Stimulated activated CD4-positive, alpha-beta T cell treated with anti-CD3 and anti-CD28 coated beads, Interleukin-1b, Interleukin-23, amount 100 ng/mL, for 24 hours (primary cell): ENCODE results near the gene SMURF1.

ENCODE experiments used
- DNase-seq, 4 experiments: peaks; one replicate each; pipeline ENCODE4 v3.0.0-alpha.2; 2020; ENCODE audit warnings: low read depth in 4 of 4, low spot score in 1 of 4

The SMURF1 gene

DNA sequence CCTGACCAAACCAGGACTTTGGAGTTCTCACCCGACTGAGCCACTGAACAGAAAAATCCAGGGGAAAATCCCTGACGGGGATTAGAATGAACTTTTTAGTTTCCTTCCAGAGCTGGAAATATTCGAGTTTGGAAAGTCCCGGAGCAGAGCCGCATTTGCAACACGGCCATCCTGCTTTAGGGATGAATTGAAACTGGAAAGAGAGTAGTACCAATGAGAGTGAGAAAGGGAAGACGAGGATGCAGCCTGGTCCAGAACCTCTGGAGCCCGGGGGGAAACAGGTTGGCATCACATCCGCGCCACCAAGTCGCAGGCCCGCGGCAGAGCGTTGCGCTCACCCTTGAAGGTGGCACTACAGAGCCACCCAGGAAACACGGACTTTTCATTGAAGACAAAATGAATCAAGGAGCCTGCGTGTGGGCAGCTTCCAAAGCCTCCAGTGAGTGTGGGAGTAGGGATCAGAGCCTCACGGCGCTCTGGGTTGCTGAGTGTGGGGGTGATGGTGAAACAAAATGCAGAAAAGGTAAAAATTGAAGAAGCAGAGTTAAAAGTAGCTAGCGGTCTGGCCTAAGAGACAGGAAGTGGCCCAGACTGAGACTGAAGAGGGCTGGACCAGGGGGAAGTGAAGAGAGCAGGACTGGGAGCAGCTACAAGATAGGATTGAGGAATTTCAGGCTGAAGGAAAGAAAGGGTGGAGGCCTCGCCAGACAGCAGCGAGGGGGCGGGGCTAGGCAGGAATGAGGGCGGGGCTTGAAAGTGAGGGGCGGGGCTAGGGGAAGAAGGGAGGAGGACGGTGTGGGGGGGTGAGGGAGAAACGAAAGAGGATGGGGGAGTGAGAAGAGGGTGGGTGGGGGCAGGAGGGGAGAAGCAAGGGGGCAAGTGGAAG lies 1.8 kb downstream of the SMURF1 start:
- peak; percentile 25 to 57 (median 42) for DNase-seq

DNA sequence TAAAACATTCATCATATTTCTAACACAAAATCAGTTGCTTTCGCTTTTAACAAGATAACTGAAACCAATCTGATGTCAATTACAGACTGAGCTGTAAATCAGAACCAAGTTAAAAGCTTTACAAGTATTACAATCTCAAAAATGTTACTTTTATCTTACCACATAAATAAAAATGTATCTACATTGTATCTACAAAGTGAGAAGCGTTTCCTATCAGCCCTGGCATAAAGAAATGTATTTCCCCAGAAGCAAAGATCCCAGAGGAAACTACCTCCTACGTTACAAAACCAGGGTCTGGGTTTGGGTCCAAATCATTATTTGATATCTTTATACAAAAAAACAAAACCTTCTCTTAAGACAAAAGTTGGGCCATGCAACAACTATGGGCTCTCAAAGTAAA lies 2.6 kb downstream of the SMURF1 start:
- DNase-seq = no peak

DNA sequence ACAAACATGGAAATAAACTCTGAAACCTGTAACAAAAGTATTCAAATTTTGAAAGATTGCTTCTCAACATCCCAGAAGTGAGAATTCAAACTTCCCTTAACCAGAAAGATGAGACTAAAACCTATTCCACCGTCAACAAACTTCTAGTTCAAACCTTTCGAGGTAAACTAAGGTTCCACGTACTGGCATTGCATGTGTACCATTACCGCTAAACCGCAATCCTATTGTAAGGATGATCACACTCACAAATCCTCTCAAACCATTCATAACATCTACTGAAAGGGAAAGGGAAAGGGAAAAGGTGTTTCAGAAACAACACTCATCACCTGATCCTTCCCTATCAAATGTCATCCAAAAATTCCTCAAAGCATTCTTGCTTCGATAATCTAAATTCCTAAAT lies 3.1 kb downstream of the SMURF1 start:
- DNase-seq = no peak

DNA sequence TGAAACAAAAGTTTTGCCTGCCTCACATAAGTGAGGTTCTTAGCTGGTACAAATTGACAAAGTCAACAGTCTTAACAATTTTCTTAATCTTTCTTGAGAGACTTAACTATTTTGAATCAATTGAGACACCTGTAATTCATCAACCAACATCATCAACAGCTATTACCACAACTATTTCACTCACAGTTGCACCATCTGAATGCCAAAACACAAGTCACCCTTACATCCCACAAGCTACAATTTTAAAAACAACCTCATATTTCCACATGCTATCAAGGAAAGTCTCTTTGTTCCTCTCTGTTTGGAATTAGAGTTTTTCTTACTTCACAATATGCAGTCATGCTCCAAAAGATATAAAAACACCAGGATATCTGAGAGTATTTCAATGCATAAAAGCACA lies 4.9 kb downstream of the SMURF1 start:
- no peak for DNase-seq

DNA sequence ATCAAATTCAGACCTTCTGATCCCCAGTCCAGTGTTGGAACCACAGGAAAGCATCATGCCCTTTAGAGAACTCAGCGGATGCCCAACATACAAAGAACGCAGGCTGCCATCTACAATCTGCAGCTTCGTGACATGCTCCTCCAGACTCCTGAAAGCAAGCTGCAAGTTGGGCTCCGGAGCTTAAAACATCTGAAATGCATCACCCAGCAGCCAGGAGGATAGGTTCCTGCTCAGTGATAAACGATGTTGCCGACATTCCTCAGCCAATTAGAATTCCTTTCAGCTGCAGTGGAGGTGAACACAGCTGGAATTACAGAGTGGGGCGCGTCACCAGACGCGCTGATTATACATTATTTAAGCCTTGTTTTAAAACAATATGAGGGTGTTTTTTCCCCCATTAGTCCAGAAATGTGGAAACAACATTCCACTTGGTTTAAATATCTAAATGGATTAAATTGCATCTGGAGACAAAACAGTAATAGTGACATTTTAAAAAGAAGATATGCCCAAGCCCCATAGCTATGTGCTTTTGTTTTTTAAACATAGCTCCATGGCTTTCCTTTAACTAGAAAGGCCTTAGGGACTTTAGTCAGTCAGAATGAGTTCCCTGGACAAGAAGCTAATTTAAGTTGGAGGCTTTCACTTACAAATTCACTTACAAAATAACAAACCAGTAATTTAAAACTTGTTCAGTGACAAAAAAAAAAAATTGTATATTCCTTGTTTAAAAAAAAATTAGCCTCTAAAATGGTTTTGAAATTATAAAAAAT lies 6.3 kb downstream of the SMURF1 start:
- DNase-seq = no peak

DNA sequence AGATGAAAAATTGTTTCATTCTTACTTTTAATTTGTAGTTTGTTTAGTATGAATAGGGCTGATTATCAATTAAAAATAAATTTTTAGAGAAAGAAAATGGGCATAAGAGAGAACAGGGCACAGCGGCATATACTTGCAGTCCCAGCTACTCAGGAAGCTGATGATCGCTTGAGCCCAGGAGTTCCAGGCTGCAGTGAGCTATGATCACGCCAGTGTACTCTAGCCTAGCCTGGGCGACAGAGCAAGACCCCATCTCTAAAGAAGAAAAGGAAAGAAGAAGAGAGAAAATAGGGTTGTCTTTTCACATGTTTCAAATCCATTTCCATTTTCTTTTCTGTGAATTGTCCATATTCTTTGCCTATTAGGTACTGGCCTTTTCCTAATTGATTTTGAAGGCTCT lies 8.0 kb downstream of the SMURF1 start:
- DNase-seq = no peak

DNA sequence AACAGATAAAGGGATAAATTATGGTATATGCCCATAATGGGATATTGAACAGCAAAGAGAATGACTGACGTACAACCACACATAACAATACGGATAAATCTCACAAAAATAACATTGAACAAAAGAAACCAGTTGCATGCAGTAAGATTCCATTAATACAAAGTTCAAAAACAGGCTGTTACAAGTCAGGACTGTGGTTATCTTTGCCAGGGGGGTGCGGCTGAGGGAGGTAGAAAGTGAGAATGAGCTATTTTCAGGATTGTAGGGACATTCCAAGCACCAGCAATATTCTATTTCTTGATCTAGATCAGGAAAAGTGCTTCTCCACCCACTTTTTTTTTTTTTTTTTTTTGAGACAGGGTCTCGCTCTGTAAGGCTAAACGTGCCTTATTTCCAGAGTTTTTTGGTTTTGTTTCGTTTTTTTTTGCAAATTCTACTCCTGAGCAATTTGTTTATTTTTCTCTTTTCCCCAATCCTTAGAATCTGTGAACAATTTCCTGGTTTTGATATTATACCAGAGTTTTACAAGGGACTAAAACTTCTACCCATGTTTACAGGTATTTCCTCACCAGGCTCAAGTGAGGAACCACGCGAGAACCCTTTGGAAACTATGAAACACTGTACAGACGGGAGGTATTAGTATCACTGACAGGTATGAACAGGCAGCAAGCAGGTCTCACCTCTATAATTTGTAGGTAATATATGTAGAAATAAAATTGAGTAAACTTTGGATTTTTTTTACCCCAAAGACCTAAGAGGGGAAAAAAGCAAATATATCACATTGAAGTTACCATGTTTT lies 9.9 kb downstream of the SMURF1 start:
- DNase-seq = no peak

DNA sequence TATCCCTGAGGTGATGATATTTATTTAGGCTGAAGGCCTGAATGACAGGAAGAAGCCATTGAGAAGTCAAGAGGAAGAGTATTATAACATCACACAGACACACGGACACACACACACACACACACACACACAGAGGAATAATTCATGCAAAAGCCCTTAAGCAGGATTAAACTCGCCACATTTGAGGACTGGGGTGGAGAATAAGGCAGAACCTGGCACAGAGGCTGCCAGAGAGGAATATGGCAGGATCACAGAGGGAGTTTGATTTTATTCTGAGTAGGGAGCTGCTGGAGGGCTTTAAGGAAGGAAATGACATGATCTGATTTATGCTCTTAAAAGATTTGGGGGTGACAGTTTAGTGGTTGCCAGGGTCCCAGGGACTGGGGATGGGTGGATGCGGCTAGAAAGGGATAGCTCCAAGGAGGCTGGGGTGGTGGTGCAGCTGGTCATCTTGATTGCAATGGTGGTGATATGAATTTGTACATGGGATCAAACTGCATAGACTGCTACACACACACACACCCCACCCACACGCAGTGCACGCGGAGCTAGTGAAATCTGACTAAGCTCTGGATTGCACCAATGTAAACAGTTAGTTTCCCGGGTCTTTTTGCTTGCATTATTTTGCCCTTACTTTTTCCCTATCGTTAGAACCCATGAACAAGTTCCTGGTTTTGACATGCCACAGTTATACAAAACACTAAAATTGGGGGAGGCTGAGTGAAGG lies 11.2 kb downstream of the SMURF1 start:
- DNase-seq = no peak

DNA sequence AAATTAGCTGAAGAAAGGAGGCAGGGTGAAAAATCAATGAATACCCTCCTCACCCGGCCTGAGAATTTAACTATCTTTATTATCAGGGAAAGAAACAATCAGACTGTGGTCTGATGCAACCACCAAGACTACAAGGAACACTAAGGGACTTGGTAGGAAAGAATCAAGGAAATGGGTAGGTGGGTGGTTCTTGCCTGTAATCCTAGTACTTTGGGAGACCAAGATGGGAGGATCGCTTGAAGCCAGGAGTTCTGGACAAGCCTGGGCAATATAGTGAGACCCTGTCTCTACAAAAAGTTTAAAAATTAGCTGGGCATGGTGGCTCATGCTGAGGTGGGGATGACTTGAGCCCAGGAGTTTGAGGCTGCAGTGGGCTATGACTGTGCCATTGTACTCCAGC lies 12.6 kb downstream of the SMURF1 start:
- no peak for DNase-seq

DNA sequence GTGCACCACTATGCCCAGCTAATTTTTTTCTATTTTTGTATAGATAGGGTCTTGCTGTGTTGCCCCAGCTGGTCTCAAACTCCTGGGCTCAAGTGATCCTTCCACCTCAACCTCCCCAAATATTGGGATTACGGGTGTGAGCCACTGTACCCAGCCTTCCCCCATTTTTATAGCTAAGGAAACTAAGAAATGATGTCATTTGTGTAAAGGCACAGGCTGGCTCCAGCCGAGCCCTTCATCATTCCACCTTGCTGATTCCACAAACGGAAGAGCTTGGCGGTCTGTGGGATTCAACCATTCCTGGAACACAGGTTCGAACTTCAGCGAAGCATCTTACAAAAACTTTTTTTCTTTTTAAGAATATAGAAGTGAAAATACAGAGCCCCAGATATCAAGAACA lies 14.4 kb downstream of the SMURF1 start:
- DNase-seq = no peak

DNA sequence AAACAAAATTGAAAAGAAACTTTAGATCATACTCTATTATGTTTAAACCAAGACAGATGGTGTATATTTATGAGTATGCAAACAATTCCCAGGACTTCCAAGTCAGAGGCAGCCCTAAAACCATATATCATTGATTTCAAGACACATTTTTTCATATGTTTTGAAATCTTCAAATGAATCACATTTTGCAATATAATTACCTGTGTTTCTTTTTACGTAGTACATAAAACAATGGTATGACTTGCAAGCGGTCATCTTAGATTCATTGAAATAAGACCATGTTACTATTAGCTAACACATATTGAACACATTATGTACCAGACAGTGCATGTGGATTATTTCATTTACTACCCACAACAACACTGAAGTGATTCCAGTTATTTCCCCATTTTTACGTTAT lies 14.9 kb downstream of the SMURF1 start:
- DNase-seq = no peak

DNA sequence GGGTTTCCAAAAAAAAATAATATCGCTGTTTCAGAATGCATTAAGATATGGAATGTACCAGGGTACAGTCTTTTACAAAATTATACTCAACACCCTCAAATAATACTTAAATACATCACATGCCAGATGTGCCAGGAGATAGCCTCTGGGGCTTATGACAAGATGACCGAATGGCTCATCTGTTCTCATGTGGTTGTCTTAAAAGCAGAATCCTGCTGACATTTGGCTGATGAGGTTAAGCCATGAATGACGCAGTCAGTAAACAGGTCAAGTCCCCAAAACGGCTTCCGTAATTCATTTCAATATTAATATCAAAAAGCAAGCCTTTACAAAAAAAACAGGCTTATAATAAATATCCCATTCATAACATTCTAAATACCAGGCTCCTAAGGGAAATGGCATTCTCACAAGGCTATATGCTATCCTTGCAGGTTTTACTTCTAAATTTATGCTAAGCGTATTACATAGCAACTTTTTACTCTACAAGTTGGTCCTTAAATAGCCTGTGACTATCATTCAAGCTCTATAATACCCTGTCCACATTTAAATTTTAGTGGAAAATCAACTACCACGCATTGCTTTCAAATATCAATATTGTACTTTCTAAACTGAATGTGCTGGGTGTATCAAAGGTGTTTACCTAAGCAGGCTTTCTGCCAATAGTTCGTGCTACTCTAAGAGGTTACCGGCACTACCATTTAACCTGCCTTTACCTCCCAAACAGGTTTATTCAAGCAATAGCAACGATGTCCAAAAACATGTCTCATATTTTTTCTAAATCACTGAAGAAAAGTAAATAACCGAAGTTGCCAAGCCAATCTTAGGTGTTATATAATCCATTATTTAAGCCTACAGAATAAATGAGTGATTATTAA lies 15.6 kb downstream of the SMURF1 start:
- no peak for DNase-seq

DNA sequence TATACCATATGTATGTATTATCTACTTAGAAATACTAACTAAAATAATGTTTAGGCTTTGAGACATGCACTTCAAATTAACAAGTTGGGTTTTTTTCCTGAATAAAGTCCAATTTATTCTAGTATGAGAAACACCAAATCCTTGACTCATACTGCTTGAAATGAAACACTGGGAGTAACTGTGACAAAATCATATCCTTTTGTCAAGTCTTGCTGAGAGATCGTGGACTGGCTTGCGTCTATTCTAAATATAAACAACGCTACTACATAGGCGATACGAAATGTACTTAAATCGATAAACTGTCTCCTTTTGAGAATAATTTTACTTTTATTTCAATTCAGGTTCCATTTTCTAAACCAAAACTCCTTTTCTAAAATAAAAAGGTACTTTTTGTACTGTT lies 16.3 kb downstream of the SMURF1 start:
- DNase-seq = no peak

DNA sequence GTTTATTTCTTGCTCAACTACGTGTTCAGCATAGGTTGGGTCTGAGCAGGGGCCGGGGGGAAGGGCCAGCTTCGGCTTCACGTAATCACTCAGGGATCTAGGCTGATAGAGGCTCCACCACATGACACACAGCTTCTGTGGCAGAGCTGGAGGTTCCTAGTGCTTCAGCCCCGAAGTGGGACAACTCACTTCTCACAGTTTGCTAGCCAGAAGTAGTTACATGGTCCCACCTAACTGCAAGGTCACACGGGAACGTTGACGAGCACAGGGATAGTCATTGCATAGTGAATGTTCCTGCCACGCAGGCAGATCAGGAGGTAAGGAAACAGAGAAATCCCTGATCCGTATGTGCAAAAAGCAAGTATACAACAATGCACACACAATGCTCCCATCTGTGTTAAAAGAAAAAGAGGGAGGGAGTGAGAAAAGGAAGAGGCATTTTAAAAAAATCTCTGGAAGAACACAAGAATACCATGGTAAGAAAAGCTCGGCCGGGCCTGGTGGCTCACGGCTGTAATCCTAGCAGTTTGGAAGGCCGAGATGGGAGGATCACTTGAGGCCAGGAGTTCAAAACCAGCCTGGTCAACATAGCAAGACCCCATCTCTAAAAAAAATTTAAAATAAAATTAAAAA lies 16.9 kb downstream of the SMURF1 start:
- no peak for DNase-seq

DNA sequence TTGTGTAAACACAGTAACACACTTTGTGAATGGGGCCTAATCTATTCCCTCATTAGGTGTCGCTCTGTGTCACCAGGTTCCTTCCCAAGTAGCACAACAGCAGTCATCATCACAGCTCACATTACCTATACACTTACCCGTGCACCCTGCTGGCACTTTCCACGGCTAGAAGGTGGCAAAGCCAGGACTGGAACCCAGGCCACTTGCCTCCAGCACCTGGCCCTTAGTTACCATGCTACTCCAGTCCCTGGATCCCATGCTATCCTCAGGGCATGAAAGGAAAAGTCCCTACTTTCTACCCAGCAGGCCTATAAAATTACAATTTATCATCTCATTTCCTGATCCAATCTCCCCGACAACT lies 18.4 kb downstream of the SMURF1 start:
- no peak for DNase-seq

DNA sequence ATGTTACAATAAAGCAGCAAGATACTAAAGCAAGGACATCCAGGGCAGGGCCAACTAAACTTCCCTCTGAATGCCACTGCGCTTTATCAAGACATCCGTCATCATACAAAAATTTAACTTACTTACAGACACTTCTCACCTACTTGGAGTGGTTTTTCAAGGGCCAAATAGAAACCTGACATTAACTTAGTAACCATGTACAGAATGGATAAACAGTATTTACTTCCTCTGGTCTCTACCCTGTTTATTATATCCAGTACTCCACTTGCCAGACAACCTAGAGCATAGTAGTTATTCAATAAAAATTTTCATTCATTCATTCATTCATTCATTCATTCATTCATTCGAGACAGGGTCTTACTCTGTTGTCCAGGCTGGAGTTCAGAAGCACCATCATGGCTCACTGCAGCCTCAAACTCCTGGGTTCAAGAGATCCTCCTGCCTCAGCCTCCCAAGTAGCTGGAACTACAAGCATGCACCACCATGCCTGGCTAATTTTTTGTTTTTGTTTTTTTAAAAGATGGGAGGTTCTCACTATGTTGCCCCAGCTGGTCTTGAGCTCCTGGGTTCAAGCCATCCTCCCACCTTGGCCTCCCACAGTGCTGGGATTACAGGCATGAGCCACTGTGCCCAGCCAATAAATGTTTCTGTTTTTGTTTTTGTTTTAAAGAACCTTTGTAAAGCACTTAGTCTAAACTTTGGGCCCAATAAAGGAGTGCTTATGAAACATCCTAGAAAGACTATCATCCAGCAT lies 19.0 kb downstream of the SMURF1 start:
- DNase-seq = no peak

DNA sequence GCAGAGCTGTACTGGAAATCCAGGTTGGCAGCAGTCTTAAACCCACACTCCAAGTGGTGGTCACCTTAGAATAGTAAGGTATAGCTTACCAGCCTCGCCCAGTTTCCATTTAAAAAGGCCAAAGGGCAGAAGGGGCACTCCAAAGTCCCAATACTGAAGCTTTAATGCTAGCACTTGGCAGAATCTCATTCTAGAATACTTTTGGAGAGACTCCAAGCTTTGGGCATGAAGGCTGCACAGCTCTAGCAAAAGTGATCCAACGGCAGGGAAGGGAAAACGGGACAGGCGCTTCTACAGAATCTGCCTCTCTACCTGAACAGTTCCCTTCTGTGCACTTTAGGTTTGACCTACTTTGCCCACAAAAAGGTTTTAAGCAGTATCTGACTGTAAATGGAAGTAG lies 19.7 kb downstream of the SMURF1 start:
- DNase-seq = no peak

DNA sequence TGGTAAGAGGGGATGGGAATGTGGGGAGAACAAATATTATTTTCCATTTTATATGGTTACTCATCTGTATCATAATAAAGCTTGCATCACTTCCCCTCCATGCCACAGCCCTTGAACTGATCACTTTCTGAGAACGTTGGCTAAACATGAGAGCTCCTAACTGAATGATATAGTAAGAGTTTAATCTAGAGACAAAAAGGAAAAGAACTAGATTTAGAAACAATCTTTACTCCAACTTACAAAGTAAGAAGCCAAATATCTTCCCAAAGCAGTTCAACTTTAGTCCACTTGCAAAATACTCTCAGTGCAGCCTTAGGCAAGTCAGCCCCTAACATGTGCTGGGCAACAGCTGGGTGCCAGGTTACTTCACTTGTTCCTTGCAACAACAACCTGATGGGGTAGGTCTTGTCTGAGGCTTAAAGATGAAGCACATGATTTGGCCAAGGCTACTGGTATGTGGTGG lies 20.3 kb downstream of the SMURF1 start:
- DNase-seq = no peak

DNA sequence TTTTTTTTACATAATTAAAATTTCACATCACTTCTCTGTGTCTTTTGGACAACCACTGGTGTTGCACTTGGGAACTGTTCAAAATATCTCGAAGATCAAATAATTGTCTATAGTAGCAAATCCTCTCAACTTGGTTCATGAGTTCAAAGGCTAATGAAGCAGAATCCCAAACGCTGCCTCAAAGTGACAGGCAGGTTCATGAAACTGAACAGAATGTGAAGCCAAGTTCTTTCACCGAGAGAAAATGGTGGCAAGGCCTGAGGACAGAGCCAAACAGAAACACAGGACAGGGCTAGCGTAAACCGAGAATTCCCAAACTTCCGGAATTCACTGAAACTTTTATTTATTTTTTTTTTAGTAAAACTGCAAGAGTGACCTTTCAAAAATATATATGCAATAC lies 21.1 kb downstream of the SMURF1 start:
- DNase-seq = no peak
